Heart right ventricle (tissue), 16 donors: ENCODE data around the gene ZC3H7A. TPM values are rescaled to one million over a fixed set of nuclear protein-coding genes. Genes with fewer than 3 reads are reported as not detected.

Experiments used
- ATAC-seq, 8 donors: fragments of 200-7000 bp; cut with Tn5 transposase; one replicate each; pipeline ENCODE4 v1.9.1; 2020; ENCODE audit warnings: mild to moderate bottlenecking in 8 of 8, moderate library complexity in 8 of 8, moderate number of reproducible peaks in 1 of 8
- DNase-seq, 2 donors: peaks; one replicate each; pipeline ENCODE4 v3.0.0-alpha.2; 2020
- H3K27ac ChIP-seq, 10 donors: fragments of 200-600 bp; sonication (generic) in 2 of 10; one replicate each; pipeline versions ENCODE4 v1.5.0 to v1.8.0; 2020 to 2022; ENCODE audit warnings: mild to moderate bottlenecking in 3 of 10
- H3K27me3 ChIP-seq, 7 donors: fragments of 200-600 bp; one replicate each; pipeline ENCODE4 v1.8.0; 2021 to 2022; ENCODE audit warnings: mild to moderate bottlenecking in 2 of 7
- H3K36me3 ChIP-seq, 9 donors: fragments of 200-600 bp; sonication (generic) in 1 of 9; one replicate each; pipeline versions ENCODE4 v1.5.0 to v1.8.0; 2020 to 2022; ENCODE audit warnings: mild to moderate bottlenecking in 2 of 9
- H3K4me1 ChIP-seq, 9 donors: fragments of 200-600 bp; sonication (generic) in 1 of 9; one replicate each; pipeline versions ENCODE4 v1.5.0 to v1.8.0; 2020 to 2022; ENCODE audit warnings: mild to moderate bottlenecking in 4 of 9
- H3K4me3 ChIP-seq, 10 donors: fragments of 200-600 bp; sonication (generic) in 2 of 10; one replicate each; pipeline versions ENCODE4 v1.5.0 to v1.8.0; 2020 to 2022; ENCODE audit warnings: mild to moderate bottlenecking in 7 of 10, moderate library complexity in 2 of 10
- H3K9me3 ChIP-seq, 11 donors: fragments of 200-600 bp in 10 of 11; sonication (generic) in 2 of 11; one replicate each; pipeline versions ENCODE4 v1.5.0 to v1.8.0; 2013 to 2022; ENCODE audit warnings: mild to moderate bottlenecking in 2 of 11, control low read depth in 1 of 11, moderate library complexity in 1 of 11
- CTCF ChIP-seq, 9 donors: fragments of 200-600 bp; sonication (generic) in 2 of 9; IDR thresholded peaks; one replicate each; pipeline versions ENCODE4 v1.5.0 to v1.8.0; 2021 to 2022; ENCODE audit warnings: antibody characterized with exemption in 9 of 9, mild to moderate bottlenecking in 5 of 9, moderate library complexity in 1 of 9
- WGBS, 2 donors: extraction: QIAGEN DNeasy Blood & Tissue Kit; methylation state at CpG; one replicate each; pipeline ENCODE4 v1.1.7; 2013; ENCODE audit warnings: inconsistent platforms in 1 of 2; 5-methylcytosine and 5-hydroxymethylcytosine counted together
- intact Hi-C, 10 donors: fragments of 100-400 bp; cut with DNase I; formaldehyde crosslinking; loops; one replicate each; pipeline versions ENCODE4 v1.11.1 to v1.14.2; 2022
- polyA plus RNA-seq, 2 donors: library from polyadenylated mRNA; stranded (reverse); fragments of 200-250 nt; gene quantifications; one replicate each; pipeline ENCODE4 v1.2.3, GENCODE V29; 2013
- total RNA-seq, 10 donors: library from RNA; stranded (reverse); fragmentation: NEBNext Ultra II Directional in 3 of 10; extraction: Animal tissue kit (Norgen Biotek cat#: 25700) in 3 of 10; gene quantifications; one replicate each; pipeline versions ENCODE4 v1.2.1 to v1.2.4, GENCODE V29; 2021 to 2023
- donor health status: Arrhythmogenic right ventricular cardiomyopathy.
- donor health status: ischemic (EF 13 %, LVEDD 7.1; RV severe dilation, severe dysfunction).
- donor health status: healthy with polysubstance abuse.
- donor health status: DM: no; HTN: yes; CAD: no.
- donor health status: DM: no; HTN: no; CAD: no.
- donor health status: ischemic (EF 25% LVEDD 6.9; RV normal size, moderate dysfunction).
- donor health status: ischemic (EF 25% LVEDD 5.7; RV mildly dilated, moderate dysfunction).
- donor health status: healthy.
- donor health status: DM: yes; HTN: yes; CAD: no.
- donor health status: Ischemic cardiomyopathy.
- donor health status: ischemic (EF 35%, LVEDD 5.7; RV mildly dilated, moderate dysfunction).
- donor health status: nonischemic (EF 11% LVEDD 7.7; RV severe dilation, severe dysfunction).
- donor health status: DM: yes; HTN: yes; CAD: no.
- donor health status: PGD.
- donor health status: ischemic (EF 29% LVEDD 5.4; RV normal size, mild dysfunction).
- donor health status: nonischemic (EF 23%, LVEDD 6.1; RV moderate dilation, normal function).

ZC3H7A gene
- total and polyA plus RNA-seq, 12 donors, result 15.2 to 36.1 (median 30.3) TPM

GRCh38 chr16:11757671-11758545, 39.1 kb downstream of the ZC3H7A start:
- Histone ChIP-seq H3K27ac (peak overlapping the region in 2 of 10 donors; percentile 6 to 26), H3K36me3 (peaks cover 0 to 100% (median 73%) of the 10 kb centered on the region in 9 donors)

GRCh38 chr16:11756248-11756647, 40.8 kb downstream of the ZC3H7A start:
- H3K9me3 ChIP-seq, result no peaks in the 10 kb centered on the region
- H3K36me3 ChIP-seq, result peaks cover 0 to 100% (median 77%) of the 10 kb centered on the region in 9 donors
- ATAC-seq, result no peak
- no peak for TF ChIP-seq CTCF (IDR thresholded peaks at IDR 0.05)
- no peak for DNase-seq
- no peaks in the 10 kb centered on the region for H3K27me3 ChIP-seq
- H3K4me1 ChIP-seq, result peaks cover 0 to 14% (median 9%) of the 10 kb centered on the region in 9 donors
- no peak overlapping the region for H3K4me3 ChIP-seq
- intact Hi-C loops, result loop anchor here in 1 of 10 donors (10.0 kb wide), 1 partner anchor 89 kb away; no protein-coding TSS in a partner anchor
- 95 to 99% methylated on average over 3 of the region's 3 CpGs for WGBS, 2 donors
- no peak overlapping the region for H3K27ac ChIP-seq

More at GRCh38 chr16:11757671-11758545, 39.1 kb downstream of the ZC3H7A start:
- TF ChIP-seq CTCF (IDR thresholded peaks at IDR 0.05), result no peak
- H3K27me3 ChIP-seq, result no peaks in the 10 kb centered on the region
- no peak overlapping the region for H3K4me3 ChIP-seq
- intact Hi-C loops, result loop anchor here in 1 of 10 donors (10.0 kb wide), 1 partner anchor 87 kb away; no protein-coding TSS in a partner anchor
- 67 to 76% methylated on average over 10 of the region's 10 CpGs for WGBS, 2 donors
- DNase-seq (no peak), ATAC-seq (peak in 1 of 8 donors; percentile 61)
- H3K9me3 ChIP-seq, result no peaks in the 10 kb centered on the region
- H3K4me1 ChIP-seq, result peaks cover 0 to 14% (median 9%) of the 10 kb centered on the region in 9 donors

- DNase-seq (no peak), ATAC-seq (no peak)
- WGBS, 2 donors, result 91 to 93% methylated on average over 13 of the region's 13 CpGs
- Histone ChIP-seq H3K9me3 (no peaks in the 10 kb centered on the region), H3K4me3 (no peak overlapping the region), H3K27ac (no peak overlapping the region), H3K27me3 (no peaks in the 10 kb centered on the region), H3K4me1 (peaks cover 0 to 14% (median 9%) of the 10 kb centered on the region in 9 donors), H3K36me3 (peaks cover 2 to 100% (median 77%) of the 10 kb centered on the region in 9 donors)
- no peak for TF ChIP-seq CTCF (IDR thresholded peaks at IDR 0.05)
- intact Hi-C loops, result loop anchor here in 1 of 10 donors (10.0 kb wide), 1 partner anchor 90 kb away; no protein-coding TSS in a partner anchor
These were observed 41.9 kb downstream of the ZC3H7A start for GRCh38 chr16:11755022-11755760.

- ATAC-seq, result no peak
- intact Hi-C loops, result loop anchor here in 1 of 10 donors (10.0 kb wide), 1 partner anchor 92 kb away; no protein-coding TSS in a partner anchor
- Histone ChIP-seq H3K36me3 (peaks cover 2 to 100% (median 67%) of the 10 kb centered on the region in 9 donors), H3K4me1 (peaks cover 0 to 4% (median under 1%) of the 10 kb centered on the region in 9 donors), H3K27ac (no peak overlapping the region), H3K9me3 (no peaks in the 10 kb centered on the region), H3K4me3 (no peak overlapping the region), H3K27me3 (no peaks in the 10 kb centered on the region)
- TF ChIP-seq CTCF (IDR thresholded peaks at IDR 0.05), result no peak
- DNase-seq, result no peak
- 92 to 95% methylated on average over 3 of the region's 3 CpGs for WGBS, 2 donors
These were observed 44.2 kb downstream of the ZC3H7A start for GRCh38 chr16:11752856-11753255.
